GM18867 (cell line): ENCODE measurements around the gene CCDC181.
"Not testable (repeated sequence)": the region's sequence is repeated elsewhere in the genome, so short reads cannot be mapped to it uniquely, and the experiment has no call there.

ENCODE experiments used
- ATAC-seq: cut with Tn5 transposase; IDR thresholded peaks from one replicate; pipeline ENCODE4 v1.9.1; 2021; ENCODE audit warnings: mild to moderate bottlenecking, moderate library complexity; ENCODE audit not compliant: unreplicated experiment

Gene CCDC181

GRCh38 chr1:169427081-169427641 is at the start of gene CCDC181:
TSS of gene CCDC181 (minus strand) at chr1:169427474. CDS start at chr1:169424927, 2,547 bp downstream.
- peak; percentile 67 for ATAC-seq

GRCh38 chr1:169475806-169476387 is 48.6 kb upstream of the CCDC181 start:
- no peak for ATAC-seq

GRCh38 chr1:169474302-169474995 is 47.2 kb upstream of the CCDC181 start:
- no peak for ATAC-seq

GRCh38 chr1:169473347-169473746 is 46.1 kb upstream of the CCDC181 start:
- ATAC-seq = no peak

- ATAC-seq = no peak
Measured at GRCh38 chr1:169472738-169473137, 45.5 kb upstream of the CCDC181 start.

- no peak for ATAC-seq
Measured at GRCh38 chr1:169468982-169469381, 41.7 kb upstream of the CCDC181 start.

- peak; percentile 47 for ATAC-seq
Measured at GRCh38 chr1:169466259-169467230, 39.3 kb upstream of the CCDC181 start.

- ATAC-seq = no peak
Measured at GRCh38 chr1:169465281-169465680, 38.0 kb upstream of the CCDC181 start.

GRCh38 chr1:169462385-169462784 is 35.1 kb upstream of the CCDC181 start:
- no peak for ATAC-seq

GRCh38 chr1:169461390-169462000 is 34.2 kb upstream of the CCDC181 start:
- no peak for ATAC-seq

- ATAC-seq = no peak
Measured at GRCh38 chr1:169460191-169460833, 33.0 kb upstream of the CCDC181 start.

- no peak for ATAC-seq
Measured at GRCh38 chr1:169457443-169457842, 30.2 kb upstream of the CCDC181 start.

- ATAC-seq = no peak
Measured at GRCh38 chr1:169456029-169456428, 28.8 kb upstream of the CCDC181 start.

- no peak for ATAC-seq
Measured at GRCh38 chr1:169452921-169453320, 25.6 kb upstream of the CCDC181 start.

GRCh38 chr1:169451218-169451824 is 24.0 kb upstream of the CCDC181 start:
- no peak for ATAC-seq

GRCh38 chr1:169443923-169444322 is 16.6 kb upstream of the CCDC181 start:
- no peak for ATAC-seq

- ATAC-seq = no peak
Measured at GRCh38 chr1:169426174-169426705, 1.0 kb downstream of the CCDC181 start.

- no peak for ATAC-seq
Measured at GRCh38 chr1:169421309-169421708, 6.0 kb downstream of the CCDC181 start.

GRCh38 chr1:169414952-169415351 is 12.3 kb downstream of the CCDC181 start:
- ATAC-seq = no peak

GRCh38 chr1:169408340-169408739 is 18.9 kb downstream of the CCDC181 start:
- not testable (repeated sequence) for ATAC-seq
